Fibroblast of mammary gland (primary cell): ENCODE results near the gene PCBD2.
"Not testable (repeated sequence)": the region's sequence is repeated elsewhere in the genome, so short reads cannot be mapped to it uniquely, and the experiment has no call there.

ENCODE experiments used
- DNase-seq: peaks from one replicate; pipeline ENCODE4 v3.0.0-alpha.2; 2010; ENCODE audit warnings: low read depth
- H3K4me3 ChIP-seq: 2 replicates; pipeline ENCODE4 v1.5.1; 2011; ENCODE audit warnings: low read depth, mild to moderate bottlenecking, low read length, moderate library complexity; ENCODE audit not compliant: control insufficient read depth
- TF ChIP-seq, protein P1 (sequence below): conservative IDR thresholded peaks from 2 replicates; pipeline ENCODE4 v1.5.1; 2011; ENCODE audit warnings: low read depth, low read length, inconsistent platforms; ENCODE audit not compliant: control insufficient read depth, insufficient read depth

The PCBD2 gene

DNA sequence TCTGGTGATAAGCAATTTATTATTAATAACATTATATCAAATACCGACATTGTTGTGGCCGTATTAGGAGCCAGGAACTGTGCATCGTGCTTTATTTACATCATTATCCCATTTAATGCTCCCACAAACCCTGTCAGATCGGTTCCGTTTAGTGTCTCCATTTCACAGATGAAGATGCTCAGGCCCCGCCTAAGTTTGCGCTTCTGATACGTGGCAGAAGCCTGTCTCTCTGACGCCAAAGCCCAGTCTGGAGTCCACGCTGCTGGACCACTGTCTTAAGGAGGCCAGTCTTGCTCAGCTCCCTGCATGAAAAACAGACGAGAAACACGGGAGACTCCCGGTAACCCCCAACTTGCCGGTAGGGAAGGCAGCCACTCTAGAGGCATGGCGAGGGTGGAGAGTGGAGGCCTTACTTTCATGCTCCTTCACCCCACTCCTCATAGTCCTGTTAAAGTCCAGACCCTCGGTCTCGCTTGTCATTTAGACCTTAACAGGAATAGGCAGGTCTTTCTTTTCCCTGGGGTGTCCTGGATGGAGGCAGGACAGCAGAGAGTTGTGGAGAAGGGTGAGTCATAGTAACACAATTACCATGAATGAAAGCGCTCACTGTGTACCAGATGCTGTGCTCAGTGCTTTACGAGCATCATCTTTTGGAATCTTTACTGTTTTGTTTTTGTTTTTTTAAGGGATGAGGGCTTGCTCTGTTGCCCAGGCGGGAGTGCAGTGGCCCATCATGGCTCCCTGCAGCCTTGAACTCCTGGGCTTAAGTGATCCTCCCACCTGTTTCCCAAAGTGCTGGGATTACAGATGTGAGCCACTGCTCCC lies 29.9 kb upstream of the PCBD2 start:
- H3K4me3 ChIP-seq, result peak overlapping the region; percentile 77
- peak; percentile 92 for DNase-seq
- TF ChIP-seq, protein P1, sequence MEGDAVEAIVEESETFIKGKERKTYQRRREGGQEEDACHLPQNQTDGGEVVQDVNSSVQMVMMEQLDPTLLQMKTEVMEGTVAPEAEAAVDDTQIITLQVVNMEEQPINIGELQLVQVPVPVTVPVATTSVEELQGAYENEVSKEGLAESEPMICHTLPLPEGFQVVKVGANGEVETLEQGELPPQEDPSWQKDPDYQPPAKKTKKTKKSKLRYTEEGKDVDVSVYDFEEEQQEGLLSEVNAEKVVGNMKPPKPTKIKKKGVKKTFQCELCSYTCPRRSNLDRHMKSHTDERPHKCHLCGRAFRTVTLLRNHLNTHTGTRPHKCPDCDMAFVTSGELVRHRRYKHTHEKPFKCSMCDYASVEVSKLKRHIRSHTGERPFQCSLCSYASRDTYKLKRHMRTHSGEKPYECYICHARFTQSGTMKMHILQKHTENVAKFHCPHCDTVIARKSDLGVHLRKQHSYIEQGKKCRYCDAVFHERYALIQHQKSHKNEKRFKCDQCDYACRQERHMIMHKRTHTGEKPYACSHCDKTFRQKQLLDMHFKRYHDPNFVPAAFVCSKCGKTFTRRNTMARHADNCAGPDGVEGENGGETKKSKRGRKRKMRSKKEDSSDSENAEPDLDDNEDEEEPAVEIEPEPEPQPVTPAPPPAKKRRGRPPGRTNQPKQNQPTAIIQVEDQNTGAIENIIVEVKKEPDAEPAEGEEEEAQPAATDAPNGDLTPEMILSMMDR, result no peak

GRCh38 chr5:134877159-134877558 lies 27.8 kb upstream of the PCBD2 start:
- DNase-seq, result no peak
- no peak overlapping the region for H3K4me3 ChIP-seq
- TF ChIP-seq, protein P1, result no peak

DNA sequence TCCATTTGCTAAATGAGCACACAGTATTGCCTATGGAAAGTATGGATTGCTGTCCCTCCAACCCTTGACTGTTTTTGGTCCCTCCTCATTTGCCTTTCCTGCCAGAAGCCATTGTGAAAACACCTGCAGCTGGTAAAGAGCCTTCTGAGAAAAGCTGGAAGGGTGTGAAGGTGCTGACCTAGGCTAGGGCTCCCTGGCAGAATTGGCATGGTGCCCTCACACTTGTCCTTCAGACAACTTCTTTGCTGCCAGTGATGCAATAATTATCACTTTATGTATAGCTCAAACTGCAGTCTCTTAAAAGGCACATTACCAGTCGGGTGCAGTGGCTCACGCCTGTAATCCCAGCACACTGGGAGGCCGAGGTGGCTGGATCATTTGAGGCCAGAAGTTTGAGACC lies 26.5 kb upstream of the PCBD2 start:
- DNase-seq, result no peak
- TF ChIP-seq, protein P1, result no peak

GRCh38 chr5:134879456-134879855 lies 25.5 kb upstream of the PCBD2 start:
- H3K4me3 ChIP-seq, result no peak overlapping the region
- no peak for DNase-seq
- TF ChIP-seq, protein P1, result no peak

More for the DNA sequence above, 26.5 kb upstream of the PCBD2 start:
- H3K4me3 ChIP-seq, result no peak overlapping the region

DNA sequence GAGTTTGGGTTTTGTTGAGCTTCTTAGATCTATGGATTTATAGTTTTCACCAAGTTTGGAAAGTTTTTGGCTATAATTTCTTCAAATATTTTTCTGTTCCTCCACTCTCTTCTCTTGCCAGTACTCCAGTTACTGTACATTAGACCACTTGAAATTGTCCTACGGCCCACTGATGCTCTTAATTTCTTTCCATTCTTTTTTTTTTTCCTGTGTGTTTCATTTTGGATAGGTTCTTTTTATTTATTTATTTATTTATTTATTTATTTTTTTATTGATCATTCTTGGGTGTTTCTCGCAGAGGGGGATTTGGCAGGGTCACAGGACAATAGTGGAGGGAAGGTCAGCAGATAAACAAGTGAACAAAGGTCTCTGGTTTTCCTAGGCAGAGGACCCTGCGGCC lies 24.0 kb upstream of the PCBD2 start:
- not testable (repeated sequence) for DNase-seq

GRCh38 chr5:134881711-134882110 lies 23.2 kb upstream of the PCBD2 start:
- not testable (repeated sequence) for H3K4me3 ChIP-seq, DNase-seq

More for the DNA sequence above, 24.0 kb upstream of the PCBD2 start:
- not testable (repeated sequence) for H3K4me3 ChIP-seq

GRCh38 chr5:134887593-134888159 lies 17.3 kb upstream of the PCBD2 start:
- TF ChIP-seq, protein P1, result no peak
- H3K4me3 ChIP-seq, result no peak overlapping the region
- DNase-seq, result no peak
